Subcutaneous adipose tissue (tissue), 4 donors: ENCODE results near the gene ZBED4. TPM values are rescaled to one million over a fixed set of nuclear protein-coding genes. Genes with fewer than 3 reads are reported as not detected.

ENCODE experiments used
- CTCF ChIP-seq: fragments of 450-650 bp; IDR thresholded peaks from one replicate; pipeline ENCODE4 v1.5.1; 2016; ENCODE audit warnings: low read depth, mild to moderate bottlenecking, control low read depth, antibody characterized with exemption, moderate library complexity
- total RNA-seq, 4 donors: library from RNA; depleted of rRNA; stranded (reverse); fragments of >200 nt; gene quantifications; one replicate each; pipeline ENCODE4 v1.1.0, GENCODE V29; 2016

The ZBED4 gene
- total RNA-seq, 4 donors from 2014 or later, result 6.0 to 11.1 (median 7.0) TPM

GRCh38 chr22:49913026-49913425, 59.4 kb downstream of the ZBED4 start:
- TF ChIP-seq CTCF, result no peak

- no peak for TF ChIP-seq CTCF
These were observed 59.8 kb downstream of the ZBED4 start for GRCh38 chr22:49913446-49913845.

GRCh38 chr22:49914256-49914655, 60.6 kb downstream of the ZBED4 start:
- no peak for TF ChIP-seq CTCF

- no peak for TF ChIP-seq CTCF
These were observed 62.0 kb downstream of the ZBED4 start for GRCh38 chr22:49915610-49916009.

GRCh38 chr22:49916831-49917230, 63.2 kb downstream of the ZBED4 start:
- TF ChIP-seq CTCF, result no peak

GRCh38 chr22:49917974-49918910, 64.6 kb downstream of the ZBED4 start, which contains the start of the genes ALG12 and CRELD2:
Gene ALG12, minus strand, starts transcription at chr22:49918438. Its CDS starts 4,673 bp downstream, at chr22:49913765.
Gene CRELD2, plus strand, starts transcription at chr22:49918634. Its CDS starts 136 bp downstream, at chr22:49918770.
- no peak for TF ChIP-seq CTCF
